ENCODE results near the gene EMC8. TPM values are rescaled to one million over a fixed set of nuclear protein-coding genes. Genes with fewer than 3 reads are reported as not detected.

The EMC8 gene
- polyA plus RNA-seq, 6 donors from 2014 or later, result 18.8 to 27.7 (median 21.5) TPM

DNA sequence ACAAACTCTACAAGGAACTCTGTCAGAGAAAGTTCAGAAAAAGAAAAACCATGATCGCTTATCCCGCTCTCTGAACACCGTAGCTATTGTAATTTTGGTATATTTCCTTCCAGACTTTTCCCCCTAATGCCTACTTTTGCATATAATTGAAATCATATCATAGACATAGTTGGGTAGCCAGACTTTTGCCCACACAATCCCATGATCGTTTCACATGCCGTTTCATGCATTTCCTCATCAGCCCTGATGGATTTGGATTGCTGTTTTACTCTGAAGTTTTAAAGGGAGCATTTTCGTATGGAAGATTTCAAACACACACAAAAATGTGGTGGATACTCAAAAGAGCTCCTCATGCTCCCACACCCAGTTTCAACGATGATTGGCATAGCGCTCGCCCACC, 31.5 kb upstream of the EMC8 start:
- peaks cover 0 to 11% (median 7%) of the 10 kb centered on the region in 7 donors for H3K9me3 Mint-ChIP-seq
- no peak for ATAC-seq (ENCODE audit: low read depth in 2 of 2)
- no peak for DNase-seq
- H3K4me1 Mint-ChIP-seq, result peaks cover 55 to 63% (median 58%) of the 10 kb centered on the region in 3 donors
- H3K27ac Mint-ChIP-seq, result peak overlapping the region in 3 of 6 donors; percentile 56 to 83 (median 63)
- peaks cover 0 to 1% (median 0%) of the 10 kb centered on the region in 3 donors for H3K27me3 Mint-ChIP-seq
- H3K36me3 Mint-ChIP-seq, result peaks cover 7 to 9% of the 10 kb centered on the region in 2 donors
- H3K4me3 Mint-ChIP-seq, result peak overlapping the region in 5 of 8 donors; percentile 9 to 65 (median 55)

DNA sequence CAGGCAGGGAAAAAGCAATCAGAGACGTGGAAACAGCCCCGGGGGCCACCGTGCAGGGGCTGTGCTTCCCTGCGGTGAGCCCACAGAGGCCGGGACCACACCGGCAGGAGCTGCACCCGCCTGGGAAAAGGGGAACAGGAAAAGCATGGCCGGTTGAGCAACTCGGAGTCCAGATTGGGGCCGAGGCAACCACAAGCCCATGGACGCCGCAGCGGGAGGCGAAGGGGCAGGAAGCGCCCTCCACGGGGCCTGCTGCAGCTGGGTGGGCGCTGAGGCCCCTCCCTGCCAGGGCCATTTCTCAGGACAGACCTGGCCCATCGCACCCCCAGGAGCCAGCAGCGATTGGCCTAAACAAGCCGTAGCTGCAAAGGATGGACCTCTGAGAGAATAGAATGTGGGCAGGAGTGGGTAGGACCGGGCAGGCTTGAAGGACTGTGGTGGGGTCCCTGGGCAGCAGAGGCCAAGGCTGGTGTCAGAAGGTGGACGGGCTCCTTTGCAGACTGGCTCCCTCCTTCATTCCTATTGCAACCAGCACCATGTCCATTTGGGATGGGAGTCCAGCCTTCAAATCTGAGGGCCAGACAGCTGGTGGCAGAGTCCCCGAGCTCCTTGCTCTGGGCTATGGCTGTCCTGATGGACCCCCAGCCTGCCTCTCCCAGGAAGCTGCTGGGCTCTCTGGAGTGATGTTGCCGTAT, 30.6 kb upstream of the EMC8 start:
- peak overlapping the region; percentile 55 to 92 (median 83) for H3K4me3 Mint-ChIP-seq
- peaks cover 0 to 11% (median 7%) of the 10 kb centered on the region in 7 donors for H3K9me3 Mint-ChIP-seq
- ATAC-seq (ENCODE audit: low read depth in 2 of 2) (no peak), DNase-seq (no peak)
- peak overlapping the region in 5 of 6 donors; percentile 76 to 99 (median 83) for H3K27ac Mint-ChIP-seq
- H3K36me3 Mint-ChIP-seq, result peaks cover 7 to 9% of the 10 kb centered on the region in 2 donors
- H3K4me1 Mint-ChIP-seq, result peaks cover 53 to 67% (median 58%) of the 10 kb centered on the region in 3 donors
- H3K27me3 Mint-ChIP-seq, result no peaks in the 10 kb centered on the region

DNA sequence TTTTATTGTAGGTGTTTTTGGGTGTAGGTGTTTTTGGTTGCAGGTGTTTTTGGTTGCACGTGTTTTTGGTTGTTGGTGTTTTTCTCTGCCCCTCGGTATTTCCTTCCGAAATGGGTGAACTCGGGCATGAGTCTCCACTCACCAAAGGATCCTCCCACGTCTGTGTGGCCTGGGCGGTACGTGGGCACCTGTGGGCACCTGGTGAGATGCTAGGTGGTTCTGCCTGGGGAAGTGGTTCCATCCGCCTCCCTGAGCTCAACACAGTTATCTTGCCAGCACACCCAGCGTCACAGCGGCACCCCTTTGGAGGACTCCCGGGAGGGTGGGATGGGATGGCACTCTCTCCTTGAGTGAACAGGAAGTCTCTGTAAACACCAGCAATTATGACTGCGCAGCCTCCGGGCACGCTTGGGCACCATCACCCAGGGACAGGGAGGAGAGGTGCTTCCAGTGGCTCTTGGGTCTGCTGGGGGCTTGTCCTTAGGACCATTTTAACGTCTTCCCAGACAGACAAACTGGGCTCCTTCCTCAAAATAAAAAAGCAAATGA, 29.9 kb upstream of the EMC8 start:
- Mint-ChIP-seq H3K4me3 (peak overlapping the region; percentile 55 to 92 (median 83)), H3K4me1 (peaks cover 54 to 67% (median 57%) of the 10 kb centered on the region in 3 donors), H3K9me3 (peaks cover 0 to 11% (median 7%) of the 10 kb centered on the region in 7 donors), H3K27me3 (no peaks in the 10 kb centered on the region), H3K36me3 (peaks cover 7 to 9% of the 10 kb centered on the region in 2 donors), H3K27ac (peak overlapping the region; percentile 71 to 99 (median 86))
- DNase-seq (peak; percentile 45), ATAC-seq (ENCODE audit: low read depth in 2 of 2) (peak; percentile 41 to 46)

DNA sequence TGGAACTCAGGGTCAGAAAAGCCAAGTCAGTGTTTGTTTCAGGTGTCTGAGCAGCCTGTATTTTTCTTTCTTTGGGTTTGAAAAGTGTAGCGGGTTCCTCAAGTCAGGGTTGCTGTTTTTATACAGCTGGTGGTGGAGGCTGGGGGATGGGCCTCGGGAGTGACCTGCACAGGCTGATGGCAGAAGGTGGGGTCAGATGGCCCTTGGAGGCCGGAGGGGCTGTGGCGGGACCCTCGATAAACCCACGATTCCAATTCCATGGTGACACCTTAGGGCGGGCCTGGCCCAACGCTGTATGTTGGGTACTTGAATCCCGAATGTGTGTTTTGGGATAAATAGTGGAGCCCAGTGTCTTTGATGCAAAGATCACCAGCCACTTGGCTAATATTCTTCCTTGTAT, 28.8 kb upstream of the EMC8 start:
- H3K9me3 Mint-ChIP-seq, result peaks cover 0 to 11% (median 7%) of the 10 kb centered on the region in 7 donors
- peaks cover 49 to 63% (median 50%) of the 10 kb centered on the region in 3 donors for H3K4me1 Mint-ChIP-seq
- H3K27ac Mint-ChIP-seq, result peak overlapping the region in 1 of 6 donors; percentile 83
- ATAC-seq (ENCODE audit: low read depth in 2 of 2), result no peak
- H3K36me3 Mint-ChIP-seq, result peaks cover 7 to 9% of the 10 kb centered on the region in 2 donors
- H3K27me3 Mint-ChIP-seq, result no peaks in the 10 kb centered on the region
- H3K4me3 Mint-ChIP-seq, result peak overlapping the region in 2 of 8 donors; percentile 33 to 36
- no peak for DNase-seq

DNA sequence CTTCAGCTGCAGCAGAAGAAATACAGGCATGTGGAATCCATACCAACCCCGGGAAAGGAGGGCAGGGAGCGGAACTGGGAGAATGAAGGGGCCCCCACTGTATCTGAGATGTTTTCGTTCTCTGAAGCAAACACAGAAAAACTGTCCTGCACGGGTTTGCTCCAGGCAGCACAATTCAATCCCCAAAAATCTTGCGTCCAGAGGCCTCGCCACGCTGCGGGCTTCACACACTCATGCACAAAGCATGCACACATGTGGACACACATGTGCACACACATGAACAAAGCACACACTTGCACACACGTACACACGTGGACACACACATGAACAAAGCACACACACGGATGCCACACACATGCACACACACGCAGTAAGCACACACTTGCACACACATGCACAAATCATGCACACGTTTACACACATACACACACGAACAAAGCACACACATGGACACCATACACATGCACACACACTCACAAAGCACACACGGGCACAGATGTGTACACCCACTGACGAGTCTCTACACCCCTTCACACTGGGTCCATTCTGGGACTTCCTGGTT, 27.4 kb upstream of the EMC8 start:
- ATAC-seq (ENCODE audit: low read depth in 2 of 2), result no peak
- H3K9me3 Mint-ChIP-seq, result peaks cover 0 to 11% (median 6%) of the 10 kb centered on the region in 7 donors
- H3K4me3 Mint-ChIP-seq, result peak overlapping the region in 2 of 8 donors; percentile 8 to 41
- H3K36me3 Mint-ChIP-seq, result peaks cover 7 to 9% of the 10 kb centered on the region in 2 donors
- no peaks in the 10 kb centered on the region for H3K27me3 Mint-ChIP-seq
- peaks cover 39 to 53% (median 41%) of the 10 kb centered on the region in 3 donors for H3K4me1 Mint-ChIP-seq
- H3K27ac Mint-ChIP-seq, result peak overlapping the region in 2 of 6 donors; percentile 29 to 48
- no peak for DNase-seq

DNA sequence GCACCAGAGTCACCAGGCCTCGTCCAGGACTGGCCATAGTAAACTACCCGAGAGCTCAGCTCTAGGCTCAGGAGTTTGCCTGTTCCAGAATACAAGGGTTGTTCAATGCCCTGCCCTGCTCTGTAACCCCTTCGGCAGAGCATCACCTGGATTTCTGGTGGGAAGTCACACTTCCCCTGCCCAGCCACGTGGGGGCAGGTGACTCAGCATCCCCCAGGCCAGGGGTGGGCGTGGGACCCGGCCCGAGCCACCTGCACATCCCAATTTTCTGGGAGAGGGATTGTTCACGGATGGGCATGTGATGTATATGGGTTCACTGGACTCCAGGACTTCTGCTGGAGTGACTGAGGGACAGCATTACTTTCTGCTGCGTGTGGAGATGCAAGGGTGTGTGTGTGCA, 26.0 kb upstream of the EMC8 start:
- H3K4me1 Mint-ChIP-seq, result peaks cover 32 to 53% (median 39%) of the 10 kb centered on the region in 3 donors
- ATAC-seq (ENCODE audit: low read depth in 2 of 2), result no peak
- no peak overlapping the region for H3K27ac Mint-ChIP-seq
- H3K27me3 Mint-ChIP-seq, result no peaks in the 10 kb centered on the region
- peaks cover 7 to 9% of the 10 kb centered on the region in 2 donors for H3K36me3 Mint-ChIP-seq
- H3K4me3 Mint-ChIP-seq, result no peak overlapping the region
- H3K9me3 Mint-ChIP-seq, result peaks cover 0 to 8% (median 6%) of the 10 kb centered on the region in 7 donors
- no peak for DNase-seq

DNA sequence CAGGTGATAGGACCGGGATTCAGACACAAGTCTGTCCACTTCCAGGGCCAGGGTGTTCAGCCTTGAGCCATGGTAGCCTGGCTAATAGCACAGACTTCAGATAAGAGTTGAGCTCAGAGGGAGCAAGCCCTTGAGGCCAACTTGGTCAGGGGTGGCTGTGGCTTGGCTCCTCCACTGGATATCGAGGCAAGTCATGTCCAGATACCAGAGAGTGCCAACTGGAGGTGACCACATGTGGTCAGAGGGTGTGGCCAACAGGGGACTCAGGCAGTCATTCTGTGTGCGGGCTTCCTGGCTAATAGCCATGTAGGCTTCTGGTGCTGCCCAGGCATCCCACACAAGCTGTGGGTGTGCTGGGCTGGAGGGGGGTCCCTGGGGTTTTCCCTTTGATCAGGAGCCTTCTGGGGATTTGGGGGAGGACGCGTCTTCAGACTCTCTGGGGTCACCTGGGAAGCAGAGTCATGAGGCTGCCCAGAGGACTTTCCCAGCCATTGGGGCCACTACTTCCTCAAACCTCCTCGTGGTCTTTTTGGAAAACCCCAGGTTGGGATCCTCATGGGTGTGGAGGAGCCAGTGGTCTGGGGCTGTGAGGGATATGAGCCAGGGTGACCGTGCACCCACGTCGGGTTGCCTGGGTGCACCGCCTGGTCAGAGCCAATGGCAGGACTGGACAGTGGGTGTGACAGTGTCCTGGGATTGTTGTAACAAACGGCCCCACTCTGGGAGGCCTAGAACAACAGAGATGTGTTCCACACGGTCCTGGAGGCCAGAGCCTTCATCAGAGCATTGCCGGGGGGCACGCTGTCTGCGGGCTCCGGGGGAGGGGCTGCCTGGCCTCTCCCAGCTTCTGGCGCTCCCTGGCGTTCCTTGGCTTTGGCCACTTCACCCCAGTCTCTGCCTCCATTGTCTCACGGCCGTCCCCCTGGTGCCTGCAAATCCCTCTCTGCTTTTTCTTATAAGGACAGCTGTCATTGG, 25.1 kb upstream of the EMC8 start:
- no peak overlapping the region for H3K4me3 Mint-ChIP-seq
- no peak for DNase-seq

DNA sequence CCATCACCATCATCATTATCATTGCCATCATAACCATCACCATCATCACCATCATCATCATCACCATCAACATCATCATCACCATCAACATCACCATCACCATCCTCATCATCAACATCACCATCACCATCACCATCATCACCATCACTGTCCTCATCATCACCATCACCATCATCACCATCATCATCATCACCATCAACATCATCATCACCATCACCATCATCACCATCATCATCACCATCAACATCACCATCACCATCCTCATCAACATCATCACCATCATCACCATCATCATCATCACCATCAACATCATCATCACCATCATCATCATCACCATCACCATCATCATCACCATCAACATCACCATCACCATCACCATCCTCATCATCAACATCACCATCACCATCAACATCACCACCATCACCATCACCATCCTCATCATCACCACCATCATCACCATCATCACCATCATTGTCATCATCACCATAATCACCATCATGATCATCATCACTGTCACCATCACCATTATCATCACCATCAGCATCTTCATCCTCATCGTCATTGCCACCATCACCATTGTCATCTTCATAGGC, 24.1 kb upstream of the EMC8 start:
- peaks cover 0 to 1% of the 10 kb centered on the region in 2 donors for H3K36me3 Mint-ChIP-seq
- H3K4me3 Mint-ChIP-seq, result no peak overlapping the region
- ATAC-seq (ENCODE audit: low read depth in 2 of 2) (no peak), DNase-seq (no peak)
- no peaks in the 10 kb centered on the region for H3K27me3 Mint-ChIP-seq
- H3K9me3 Mint-ChIP-seq, result no peaks in the 10 kb centered on the region
- no peak overlapping the region for H3K27ac Mint-ChIP-seq
- H3K4me1 Mint-ChIP-seq, result peaks cover 21 to 44% (median 33%) of the 10 kb centered on the region in 3 donors

More for the DNA sequence above, 25.1 kb upstream of the EMC8 start:
- peaks cover 24 to 49% (median 37%) of the 10 kb centered on the region in 3 donors for H3K4me1 Mint-ChIP-seq
- ATAC-seq (ENCODE audit: low read depth in 2 of 2), result no peak
- no peaks in the 10 kb centered on the region for H3K27me3 Mint-ChIP-seq
- H3K27ac Mint-ChIP-seq, result peak overlapping the region in 4 of 6 donors; percentile 14 to 52 (median 31)
- peaks cover 0 to 8% (median 6%) of the 10 kb centered on the region in 7 donors for H3K9me3 Mint-ChIP-seq
- H3K36me3 Mint-ChIP-seq, result peaks cover 7 to 9% of the 10 kb centered on the region in 2 donors

DNA sequence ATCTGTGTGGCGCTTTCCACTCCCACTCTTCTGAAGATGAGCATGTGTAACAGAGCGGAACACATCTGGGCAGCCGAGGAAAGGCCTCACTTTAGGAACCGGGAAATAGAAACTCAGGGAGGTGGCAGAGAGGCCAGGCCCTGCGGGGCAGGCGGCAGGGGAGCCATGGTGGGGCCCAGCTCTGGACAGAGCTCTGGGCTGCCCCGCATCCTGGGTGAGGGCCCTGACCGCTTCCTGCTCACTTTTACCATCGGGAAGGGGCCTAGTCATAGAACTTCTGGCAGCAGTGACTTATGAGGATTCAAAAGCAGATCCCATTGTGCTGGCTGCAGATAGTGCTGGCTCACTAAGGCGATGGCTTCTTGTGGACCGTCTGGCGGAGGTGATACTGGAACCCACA, 22.8 kb upstream of the EMC8 start:
- Mint-ChIP-seq H3K27ac (peak overlapping the region in 5 of 6 donors; percentile 18 to 61 (median 39)), H3K4me1 (peaks cover 20 to 43% (median 33%) of the 10 kb centered on the region in 3 donors), H3K36me3 (no peaks in the 10 kb centered on the region), H3K4me3 (peak overlapping the region in 2 of 8 donors; percentile 47 to 66), H3K27me3 (no peaks in the 10 kb centered on the region), H3K9me3 (no peaks in the 10 kb centered on the region)
- no peak for DNase-seq
- no peak for ATAC-seq (ENCODE audit: low read depth in 2 of 2)

DNA sequence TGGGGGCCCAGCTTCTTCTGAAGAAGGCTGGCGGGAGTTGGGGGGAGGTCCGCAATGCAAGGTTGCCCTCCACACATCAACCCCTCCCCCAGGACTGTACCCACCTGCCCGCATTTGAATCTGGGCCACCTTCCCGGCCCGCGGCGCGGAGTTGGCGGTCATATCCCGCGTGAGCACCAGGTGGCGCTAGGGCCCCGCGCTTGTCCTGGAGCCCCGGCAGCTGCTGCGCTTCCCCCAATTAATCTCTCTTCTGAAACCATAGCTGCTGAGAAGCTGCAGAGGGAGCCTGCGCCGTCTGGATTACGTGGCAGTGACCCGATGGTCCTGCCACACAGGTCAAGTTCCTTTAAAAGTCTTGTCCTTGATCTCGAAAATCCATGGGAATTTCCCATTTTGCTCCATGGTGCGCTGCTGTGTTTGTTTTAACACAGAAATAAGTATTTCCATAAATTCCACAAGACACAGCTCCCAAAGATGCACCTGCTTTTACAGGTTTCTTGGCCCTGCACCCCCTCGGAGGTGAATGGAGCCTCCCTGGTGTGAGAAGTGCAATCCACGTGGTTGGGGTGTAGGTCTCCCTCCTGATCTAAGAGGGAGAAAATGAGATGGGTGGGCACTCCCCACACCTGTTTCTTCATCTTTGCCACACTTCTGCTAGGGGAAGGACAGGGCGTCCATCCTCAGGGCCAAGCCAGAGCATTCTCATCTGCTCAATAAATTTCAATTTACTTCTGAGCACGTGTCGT, 22.2 kb upstream of the EMC8 start:
- Mint-ChIP-seq H3K27me3 (no peaks in the 10 kb centered on the region), H3K27ac (peak overlapping the region in 5 of 6 donors; percentile 18 to 78 (median 50)), H3K4me1 (peaks cover 16 to 37% (median 32%) of the 10 kb centered on the region in 3 donors), H3K4me3 (peak overlapping the region in 4 of 8 donors; percentile 9 to 66 (median 19)), H3K9me3 (no peaks in the 10 kb centered on the region), H3K36me3 (no peaks in the 10 kb centered on the region)
- DNase-seq, result peak; percentile 82
- peak; percentile 87 to 90 for ATAC-seq (ENCODE audit: low read depth in 2 of 2)

DNA sequence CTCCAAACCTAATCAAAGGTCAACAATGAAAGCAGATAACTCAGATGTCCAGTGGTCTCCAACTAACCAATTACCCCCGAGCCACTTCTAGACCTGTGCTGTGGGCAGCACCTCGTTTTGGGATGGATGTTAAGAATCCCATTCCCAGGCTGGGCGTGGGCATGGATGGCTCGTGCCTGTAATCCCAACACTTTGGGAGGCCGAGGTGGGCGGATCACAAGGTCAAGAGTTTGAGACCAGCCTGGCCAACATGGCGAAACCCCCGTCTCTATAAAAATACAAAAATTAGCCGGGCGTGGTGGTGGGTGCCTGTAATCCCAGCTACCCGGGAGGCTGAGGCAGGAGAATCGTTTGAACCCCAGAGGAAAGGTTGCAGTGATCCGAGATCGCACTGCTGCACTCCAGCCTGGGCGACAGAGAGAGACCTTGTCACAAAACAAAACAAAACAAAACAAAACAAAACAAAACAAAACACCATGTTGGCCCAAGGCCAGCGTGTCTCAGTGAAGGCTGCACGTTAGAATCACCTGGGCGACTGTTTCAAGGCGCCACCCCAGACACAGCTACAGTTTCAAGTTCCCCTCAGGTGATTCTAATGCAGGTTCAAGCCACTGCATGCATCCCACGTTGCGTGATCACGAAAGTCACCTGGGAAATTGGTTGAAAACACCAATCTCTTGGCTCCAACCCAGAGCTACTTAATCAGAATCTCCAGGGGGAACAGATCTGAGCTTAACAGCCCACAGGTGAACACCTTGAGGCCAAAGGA, 21.4 kb upstream of the EMC8 start:
- Mint-ChIP-seq H3K4me3 (peak overlapping the region in 1 of 8 donors; percentile 42), H3K4me1 (peaks cover 12 to 30% (median 27%) of the 10 kb centered on the region in 3 donors), H3K27me3 (no peaks in the 10 kb centered on the region), H3K36me3 (no peaks in the 10 kb centered on the region), H3K9me3 (no peaks in the 10 kb centered on the region), H3K27ac (peak overlapping the region in 3 of 6 donors; percentile 14 to 75 (median 37))
- DNase-seq (no peak), ATAC-seq (ENCODE audit: low read depth in 2 of 2) (peak; percentile 14 to 24)
